Stimulated activated CD8-positive, alpha-beta memory T cell treated with anti-CD3 and anti-CD28 coated beads, Interleukin-7, amount 100 ng/mL, for 48 hours (primary cell): ENCODE measurements around the gene PUM1.
"Not testable (repeated sequence)": the region's sequence is repeated elsewhere in the genome, so short reads cannot be mapped to it uniquely, and the experiment has no call there.

Source experiments
- DNase-seq, 2 donors: peaks; one replicate each; pipeline ENCODE4 v3.0.0-alpha.2; 2020; ENCODE audit warnings: low read depth in 1 of 2; ENCODE audit errors: extremely low read depth in 1 of 2

The PUM1 gene

GRCh38 chr1:30997463-30998057, 68.0 kb downstream of the PUM1 start:
- no peak for DNase-seq

GRCh38 chr1:30995990-30996612, 69.4 kb downstream of the PUM1 start:
- DNase-seq: no peak

- DNase-seq: no peak
Observed at GRCh38 chr1:30991862-30992606, 73.5 kb downstream of the PUM1 start.

- no peak for DNase-seq
Observed at GRCh38 chr1:30990591-30990990, 74.9 kb downstream of the PUM1 start.

- no peak for DNase-seq
Observed at GRCh38 chr1:30988045-30988444, 77.5 kb downstream of the PUM1 start.

GRCh38 chr1:30986755-30987154, 78.8 kb downstream of the PUM1 start:
- DNase-seq: no peak

GRCh38 chr1:30984991-30985503, 80.5 kb downstream of the PUM1 start:
- no peak for DNase-seq

- DNase-seq: no peak
Observed at GRCh38 chr1:30984165-30984889, 81.2 kb downstream of the PUM1 start.

- no peak for DNase-seq
Observed at GRCh38 chr1:30982937-30983336, 82.6 kb downstream of the PUM1 start.

- no peak for DNase-seq
Observed at GRCh38 chr1:30982431-30982830, 83.1 kb downstream of the PUM1 start.

GRCh38 chr1:30981172-30981571, 84.3 kb downstream of the PUM1 start:
- no peak for DNase-seq

- no peak for DNase-seq
Observed at GRCh38 chr1:30977511-30977910, 88.0 kb downstream of the PUM1 start.

GRCh38 chr1:30977105-30977504, 88.4 kb downstream of the PUM1 start:
- DNase-seq: no peak

- no peak for DNase-seq
Observed at GRCh38 chr1:30976143-30976542, 89.4 kb downstream of the PUM1 start.

- DNase-seq: no peak
Observed at GRCh38 chr1:30975217-30975616, 90.3 kb downstream of the PUM1 start.

GRCh38 chr1:30974536-30974935, 91.0 kb downstream of the PUM1 start:
- no peak for DNase-seq

GRCh38 chr1:30972349-30972748, 93.2 kb downstream of the PUM1 start:
- not testable (repeated sequence) for DNase-seq

- no peak for DNase-seq
Observed at GRCh38 chr1:30971496-30971895, 94.0 kb downstream of the PUM1 start.

GRCh38 chr1:30969903-30970302, 95.6 kb downstream of the PUM1 start:
- DNase-seq: no peak

- no peak for DNase-seq
Observed at GRCh38 chr1:30968220-30968971, 97.1 kb downstream of the PUM1 start.
